ENCODE results near the gene CORO1C.

The CORO1C gene

DNA sequence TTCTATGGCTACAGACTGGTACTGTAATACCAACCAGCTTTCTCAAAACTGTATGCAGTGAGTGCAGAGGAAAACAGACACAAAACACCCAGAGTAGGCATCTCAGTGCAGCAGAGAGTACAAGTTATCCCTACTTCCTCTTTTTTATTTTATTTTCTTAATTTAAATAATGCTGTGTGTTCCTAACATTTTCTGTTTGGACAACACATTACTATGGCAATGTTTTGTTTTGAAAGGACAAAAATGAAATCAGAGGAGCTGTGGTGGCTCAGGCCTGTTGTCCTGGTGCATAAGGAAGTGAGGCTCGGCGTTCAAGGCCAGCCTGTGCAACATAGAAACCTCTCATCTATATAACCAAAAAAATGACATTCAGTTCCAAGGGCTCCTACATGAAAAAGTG, 64.0 kb downstream of the CORO1C start:
- H3K36me3 ChIP-seq (replicated peaks; ENCODE audit: low read depth, low read length): peaks cover 6% of the 10 kb centered on the region
- H3K4me1 ChIP-seq (ENCODE audit: low read length): peaks cover 54% of the 10 kb centered on the region
- H3K9ac ChIP-seq (ENCODE audit: low read length): 0 out of 2 replicates have a peak overlapping the region, but pooled peaks have one; percentile 15
- H3K27me3 ChIP-seq (ENCODE audit: low read depth, low read length): no peaks in the 10 kb centered on the region
- no peaks in the 10 kb centered on the region for H3K9me3 ChIP-seq (ENCODE audit: insufficient read depth, low read length)
- TF ChIP-seq, protein P1, sequence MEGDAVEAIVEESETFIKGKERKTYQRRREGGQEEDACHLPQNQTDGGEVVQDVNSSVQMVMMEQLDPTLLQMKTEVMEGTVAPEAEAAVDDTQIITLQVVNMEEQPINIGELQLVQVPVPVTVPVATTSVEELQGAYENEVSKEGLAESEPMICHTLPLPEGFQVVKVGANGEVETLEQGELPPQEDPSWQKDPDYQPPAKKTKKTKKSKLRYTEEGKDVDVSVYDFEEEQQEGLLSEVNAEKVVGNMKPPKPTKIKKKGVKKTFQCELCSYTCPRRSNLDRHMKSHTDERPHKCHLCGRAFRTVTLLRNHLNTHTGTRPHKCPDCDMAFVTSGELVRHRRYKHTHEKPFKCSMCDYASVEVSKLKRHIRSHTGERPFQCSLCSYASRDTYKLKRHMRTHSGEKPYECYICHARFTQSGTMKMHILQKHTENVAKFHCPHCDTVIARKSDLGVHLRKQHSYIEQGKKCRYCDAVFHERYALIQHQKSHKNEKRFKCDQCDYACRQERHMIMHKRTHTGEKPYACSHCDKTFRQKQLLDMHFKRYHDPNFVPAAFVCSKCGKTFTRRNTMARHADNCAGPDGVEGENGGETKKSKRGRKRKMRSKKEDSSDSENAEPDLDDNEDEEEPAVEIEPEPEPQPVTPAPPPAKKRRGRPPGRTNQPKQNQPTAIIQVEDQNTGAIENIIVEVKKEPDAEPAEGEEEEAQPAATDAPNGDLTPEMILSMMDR (IDR thresholded peaks at IDR 0.05; ENCODE audit: low read depth, low read length): no peak
- no peak for TF ChIP-seq EZH2phosphoT487 (IDR thresholded peaks at IDR 0.05; ENCODE audit: low read depth)
- peak overlapping the region; percentile 41 for H3K4me2 ChIP-seq (ENCODE audit: low read length)
- peaks cover 26% of the 10 kb centered on the region for H3K79me2 ChIP-seq (ENCODE audit: low read length)
- H3K4me3 ChIP-seq (ENCODE audit: low read length): 0 out of 2 replicates have a peak overlapping the region, but pooled peaks have one; percentile 7
- peak overlapping the region; percentile 54 for H3K27ac ChIP-seq (ENCODE audit: low read length)
- H2AFZ ChIP-seq (ENCODE audit: low read depth, low read length): no peak overlapping the region
- H4K20me1 ChIP-seq (ENCODE audit: insufficient read depth, low read length): peaks cover 15% of the 10 kb centered on the region

DNA sequence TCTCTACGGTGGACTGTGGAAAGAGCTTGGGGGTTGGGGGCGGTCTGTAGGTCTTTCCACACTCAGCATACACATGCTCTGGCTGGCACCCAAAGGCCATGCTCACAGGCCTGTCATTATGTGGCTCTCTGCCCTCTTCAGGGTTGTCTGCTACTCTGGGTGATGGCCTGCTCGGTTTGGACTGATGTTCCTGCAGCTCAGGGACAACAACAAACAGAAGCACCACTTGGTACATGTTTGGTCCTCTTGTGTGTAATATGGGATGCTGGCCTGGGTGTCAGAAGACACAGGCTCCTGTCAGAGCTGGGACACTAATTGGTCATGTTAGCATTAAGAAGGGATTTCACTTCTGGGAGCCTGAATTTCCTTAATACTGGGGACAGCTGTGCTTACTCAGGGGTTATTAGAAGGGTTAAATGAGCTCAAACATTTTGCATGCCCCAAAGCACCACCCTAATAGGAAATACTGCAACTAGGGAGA, 64.9 kb downstream of the CORO1C start:
- Histone ChIP-seq H3K36me3 (replicated peaks; ENCODE audit: low read depth, low read length) (peaks cover 6% of the 10 kb centered on the region), H3K27me3 (ENCODE audit: low read depth, low read length) (no peaks in the 10 kb centered on the region), H3K27ac (ENCODE audit: low read length) (peak overlapping the region; percentile 54; the same call in 1 of the 2 replicates), H3K4me1 (ENCODE audit: low read length) (peaks cover 54% of the 10 kb centered on the region), H3K9me3 (ENCODE audit: insufficient read depth, low read length) (no peaks in the 10 kb centered on the region), H3K4me2 (ENCODE audit: low read length) (peak overlapping the region; percentile 41; the same call in 1 of the 2 replicates), H3K79me2 (ENCODE audit: low read length) (peaks cover 26% of the 10 kb centered on the region), H3K9ac (ENCODE audit: low read length) (0 out of 2 replicates have a peak overlapping the region, but pooled peaks have one; percentile 15), H4K20me1 (ENCODE audit: insufficient read depth, low read length) (peaks cover 15% of the 10 kb centered on the region), H3K4me3 (ENCODE audit: low read length) (no peak overlapping the region), H2AFZ (ENCODE audit: low read depth, low read length) (no peak overlapping the region)
- TF ChIP-seq EZH2phosphoT487 (IDR thresholded peaks at IDR 0.05; ENCODE audit: low read depth): no peak
- TF ChIP-seq, protein P1 (IDR thresholded peaks at IDR 0.05; ENCODE audit: low read depth, low read length): no peak

DNA sequence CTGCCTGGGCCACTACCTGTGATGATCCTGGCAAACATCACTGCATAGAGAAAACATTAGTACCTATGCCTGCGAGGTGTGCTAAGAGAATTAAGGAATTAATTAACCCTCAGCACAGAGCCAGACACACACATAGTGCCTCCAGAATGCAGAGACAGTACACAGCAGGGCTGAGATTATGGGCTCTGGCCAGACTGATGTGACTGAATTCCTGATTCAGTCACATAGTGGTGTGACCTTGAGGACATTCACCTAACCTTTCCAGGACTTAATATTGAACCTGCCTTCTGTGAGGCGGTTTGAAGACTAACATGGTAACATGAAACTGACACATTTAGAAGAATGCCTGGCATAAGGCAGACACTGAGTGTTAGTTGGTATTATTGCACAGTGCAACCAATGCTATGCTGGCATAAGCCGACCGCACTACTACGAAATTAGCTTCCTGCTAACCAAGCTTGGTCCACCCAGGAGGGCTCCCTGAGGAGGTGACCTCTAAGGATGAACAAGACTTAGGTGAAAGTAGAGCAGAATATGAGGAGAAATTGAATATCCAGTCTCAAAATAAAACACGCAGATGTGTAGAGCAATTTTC, 65.6 kb downstream of the CORO1C start:
- Histone ChIP-seq H2AFZ (ENCODE audit: low read depth, low read length) (no peak overlapping the region), H3K4me2 (ENCODE audit: low read length) (0 out of 2 replicates have a peak overlapping the region, but pooled peaks have one; percentile 53), H3K36me3 (replicated peaks; ENCODE audit: low read depth, low read length) (peaks cover 6% of the 10 kb centered on the region), H4K20me1 (ENCODE audit: insufficient read depth, low read length) (peaks cover 15% of the 10 kb centered on the region), H3K79me2 (ENCODE audit: low read length) (peaks cover 26% of the 10 kb centered on the region), H3K4me1 (ENCODE audit: low read length) (peaks cover 54% of the 10 kb centered on the region), H3K4me3 (ENCODE audit: low read length) (no peak overlapping the region), H3K9ac (ENCODE audit: low read length) (no peak overlapping the region), H3K9me3 (ENCODE audit: insufficient read depth, low read length) (no peaks in the 10 kb centered on the region), H3K27ac (ENCODE audit: low read length) (no peak overlapping the region), H3K27me3 (ENCODE audit: low read depth, low read length) (no peaks in the 10 kb centered on the region)
- TF ChIP-seq, protein P1 (IDR thresholded peaks at IDR 0.05; ENCODE audit: low read depth, low read length): no peak
- TF ChIP-seq EZH2phosphoT487 (IDR thresholded peaks at IDR 0.05; ENCODE audit: low read depth): no peak

DNA sequence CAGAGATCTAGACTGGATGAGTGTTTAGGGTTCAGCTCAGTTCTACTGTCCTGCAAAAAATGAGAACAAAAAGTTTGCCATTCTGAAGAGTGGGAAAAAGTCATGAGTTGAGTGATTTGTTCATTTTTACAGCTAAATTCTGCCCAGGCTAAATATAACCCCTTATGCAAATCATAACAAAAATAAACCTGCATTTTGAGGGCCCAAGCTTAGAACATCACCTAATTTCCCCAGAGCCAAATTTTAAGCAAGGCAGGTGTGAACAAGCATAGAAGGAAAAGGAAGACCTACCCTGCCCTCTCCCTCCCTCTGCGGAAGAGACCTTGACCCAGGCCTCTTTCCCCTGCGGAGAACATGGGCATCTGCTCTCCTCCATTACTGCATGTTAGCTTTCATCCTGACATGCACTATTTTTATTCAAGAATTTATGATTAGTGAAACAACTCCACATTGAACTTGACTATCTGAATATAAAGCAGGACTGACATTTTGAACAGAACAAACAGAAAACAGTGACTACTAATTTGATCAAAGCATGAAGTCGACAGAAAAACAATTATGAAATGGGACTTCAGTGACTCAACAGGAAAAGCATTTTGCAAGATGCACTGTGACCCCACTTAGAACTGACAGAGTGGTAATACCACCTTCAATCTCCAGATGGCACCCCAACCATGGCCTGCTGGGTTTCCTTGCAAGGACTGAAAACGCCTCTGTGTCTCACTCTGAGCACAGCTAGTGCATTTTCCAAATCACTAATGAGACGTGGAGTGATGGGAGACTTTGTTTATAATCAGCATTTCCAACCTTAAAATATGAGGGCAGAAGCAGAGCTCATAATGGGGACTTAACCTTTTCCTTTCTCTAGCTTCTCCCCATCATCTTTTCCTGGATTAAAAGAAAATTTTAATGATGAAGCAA, 66.7 kb downstream of the CORO1C start:
- Histone ChIP-seq H3K79me2 (ENCODE audit: low read length) (peaks cover 23% of the 10 kb centered on the region), H3K9me3 (ENCODE audit: insufficient read depth, low read length) (no peaks in the 10 kb centered on the region), H3K4me1 (ENCODE audit: low read length) (peaks cover 54% of the 10 kb centered on the region), H3K27ac (ENCODE audit: low read length) (peak overlapping the region; percentile 77), H2AFZ (ENCODE audit: low read depth, low read length) (no peak overlapping the region), H3K27me3 (ENCODE audit: low read depth, low read length) (no peaks in the 10 kb centered on the region), H3K9ac (ENCODE audit: low read length) (no peak overlapping the region; the same call in 1 of the 2 replicates), H3K4me2 (ENCODE audit: low read length) (peak overlapping the region; percentile 53), H3K4me3 (ENCODE audit: low read length) (peak overlapping the region; percentile 27), H3K36me3 (replicated peaks; ENCODE audit: low read depth, low read length) (peaks cover 6% of the 10 kb centered on the region), H4K20me1 (ENCODE audit: insufficient read depth, low read length) (peaks cover 15% of the 10 kb centered on the region)
- TF ChIP-seq, protein P1 (IDR thresholded peaks at IDR 0.05; ENCODE audit: low read depth, low read length): peak; percentile 95
- TF ChIP-seq EZH2phosphoT487 (IDR thresholded peaks at IDR 0.05; ENCODE audit: low read depth): no peak
